ENCODE results near the gene CNTN5. TPM values are rescaled to one million over a fixed set of nuclear protein-coding genes. Genes with fewer than 3 reads are reported as not detected.

The CNTN5 gene
- total RNA-seq, 2 experiments from 2014 or later: not detected

DNA sequence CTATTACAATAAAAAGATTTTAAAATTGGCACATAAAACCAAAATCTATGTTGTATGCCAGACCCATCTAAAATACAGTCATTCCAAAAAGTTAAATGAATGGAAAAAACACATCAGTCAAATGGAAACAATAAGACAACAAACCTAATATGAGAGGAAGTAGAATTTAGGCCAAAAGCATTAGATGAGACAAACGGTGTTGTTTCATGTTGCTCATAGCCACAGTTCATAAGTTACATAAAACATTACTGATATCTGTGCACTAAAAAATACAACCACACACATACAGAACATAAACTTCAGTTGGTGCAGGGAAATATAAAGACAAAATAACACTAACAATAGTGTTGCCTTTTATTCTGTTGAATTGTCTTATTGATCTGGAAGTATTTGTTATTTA, 661.9 kb downstream of the CNTN5 start:
- H3K4me1 ChIP-seq (ENCODE audit: insufficient read depth, low read length): no peaks in the 10 kb centered on the region
- H3K9me3 ChIP-seq (ENCODE audit: control insufficient read depth in 1 of 2, insufficient read depth in 1 of 2, low read length in 2 of 2): no peaks in the 10 kb centered on the region
- no peak overlapping the region for H3K4me3 ChIP-seq (ENCODE audit: low read length)
- TF ChIP-seq, protein P1, sequence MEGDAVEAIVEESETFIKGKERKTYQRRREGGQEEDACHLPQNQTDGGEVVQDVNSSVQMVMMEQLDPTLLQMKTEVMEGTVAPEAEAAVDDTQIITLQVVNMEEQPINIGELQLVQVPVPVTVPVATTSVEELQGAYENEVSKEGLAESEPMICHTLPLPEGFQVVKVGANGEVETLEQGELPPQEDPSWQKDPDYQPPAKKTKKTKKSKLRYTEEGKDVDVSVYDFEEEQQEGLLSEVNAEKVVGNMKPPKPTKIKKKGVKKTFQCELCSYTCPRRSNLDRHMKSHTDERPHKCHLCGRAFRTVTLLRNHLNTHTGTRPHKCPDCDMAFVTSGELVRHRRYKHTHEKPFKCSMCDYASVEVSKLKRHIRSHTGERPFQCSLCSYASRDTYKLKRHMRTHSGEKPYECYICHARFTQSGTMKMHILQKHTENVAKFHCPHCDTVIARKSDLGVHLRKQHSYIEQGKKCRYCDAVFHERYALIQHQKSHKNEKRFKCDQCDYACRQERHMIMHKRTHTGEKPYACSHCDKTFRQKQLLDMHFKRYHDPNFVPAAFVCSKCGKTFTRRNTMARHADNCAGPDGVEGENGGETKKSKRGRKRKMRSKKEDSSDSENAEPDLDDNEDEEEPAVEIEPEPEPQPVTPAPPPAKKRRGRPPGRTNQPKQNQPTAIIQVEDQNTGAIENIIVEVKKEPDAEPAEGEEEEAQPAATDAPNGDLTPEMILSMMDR (IDR thresholded peaks at IDR 0.05): no peak
- no peaks in the 10 kb centered on the region for H3K27me3 ChIP-seq (ENCODE audit: control insufficient read depth in 1 of 2, insufficient read depth in 2 of 2, low read length in 2 of 2)
- H3K27ac ChIP-seq (ENCODE audit: low read depth in 1 of 2, low read length in 2 of 2): no peak overlapping the region
- DNase-seq: no peak
- Mint-ChIP-seq H3K9me3 (peaks cover 4% of the 10 kb centered on the region), H3K36me3 (ENCODE audit: low read depth) (no peaks in the 10 kb centered on the region), H3K4me1 (ENCODE audit: low read depth) (no peaks in the 10 kb centered on the region), H3K27me3 (no peaks in the 10 kb centered on the region), H3K27ac (no peak overlapping the region), H3K4me3 (no peak overlapping the region)
- CTCF ChIA-PET: no interaction called here
- ATAC-seq (ENCODE audit: poor library complexity): no peak
- POLR2A ChIA-PET: no interaction called here
- H3K36me3 ChIP-seq (ENCODE audit: insufficient read depth, low read length): no peaks in the 10 kb centered on the region
- intact Hi-C loops (cut with DNase I, micrococcal nuclease): no loop called here

DNA sequence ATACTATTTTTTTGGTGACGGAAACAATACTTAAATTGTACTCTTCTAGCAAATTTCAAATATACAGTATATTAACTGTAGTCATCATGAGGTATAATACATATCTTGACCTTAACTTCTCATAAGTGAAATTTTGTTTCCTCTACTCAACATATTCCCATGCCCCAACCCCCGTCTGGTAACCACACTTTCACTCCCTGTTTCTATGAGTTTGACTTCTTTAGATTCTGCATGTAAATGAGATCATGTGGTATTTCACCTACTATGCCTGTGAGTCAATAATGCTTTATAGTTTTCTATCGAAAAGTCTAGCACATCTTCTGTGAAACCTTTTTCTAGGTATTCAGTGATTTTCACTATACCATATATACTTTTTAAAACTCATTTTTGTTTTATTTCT, 663.2 kb downstream of the CNTN5 start:
- Mint-ChIP-seq H3K36me3 (ENCODE audit: low read depth) (no peaks in the 10 kb centered on the region), H3K27ac (no peak overlapping the region), H3K27me3 (no peaks in the 10 kb centered on the region), H3K4me3 (no peak overlapping the region), H3K9me3 (peaks cover 2% of the 10 kb centered on the region), H3K4me1 (ENCODE audit: low read depth) (no peaks in the 10 kb centered on the region)
- Histone ChIP-seq H3K36me3 (ENCODE audit: insufficient read depth, low read length) (no peaks in the 10 kb centered on the region), H3K27ac (ENCODE audit: low read depth in 1 of 2, low read length in 2 of 2) (no peak overlapping the region), H3K9me3 (ENCODE audit: control insufficient read depth in 1 of 2, insufficient read depth in 1 of 2, low read length in 2 of 2) (no peaks in the 10 kb centered on the region), H3K4me1 (ENCODE audit: insufficient read depth, low read length) (no peaks in the 10 kb centered on the region), H3K4me3 (ENCODE audit: low read length) (no peak overlapping the region), H3K27me3 (ENCODE audit: control insufficient read depth in 1 of 2, insufficient read depth in 2 of 2, low read length in 2 of 2) (no peaks in the 10 kb centered on the region)
- ChIA-PET POLR2A (no interaction called here), CTCF (no interaction called here)
- TF ChIP-seq, protein P1 (IDR thresholded peaks at IDR 0.05): no peak
- no peak for DNase-seq
- no peak for ATAC-seq (ENCODE audit: poor library complexity)
- intact Hi-C loops (cut with DNase I, micrococcal nuclease): no loop called here

DNA sequence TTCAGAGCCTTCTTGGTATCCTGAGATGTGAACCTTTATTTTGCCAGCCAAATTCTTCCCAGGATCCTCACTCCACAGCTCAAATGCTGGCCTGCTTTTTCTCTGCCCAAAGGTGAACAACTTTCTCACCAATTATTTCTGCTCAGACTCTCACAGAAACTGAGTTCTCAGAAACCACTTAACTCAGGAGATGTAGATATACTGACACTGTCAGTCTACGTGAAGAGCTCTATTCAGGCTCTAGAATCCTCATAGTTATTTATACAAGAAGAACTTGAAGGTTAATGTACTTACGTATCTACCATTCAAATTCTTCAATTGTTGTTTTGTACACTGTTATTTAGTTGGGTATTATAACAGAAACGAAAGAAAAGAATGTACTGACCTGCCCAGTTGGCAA, 666.1 kb downstream of the CNTN5 start:
- Histone ChIP-seq H3K27ac (ENCODE audit: low read depth in 1 of 2, low read length in 2 of 2) (no peak overlapping the region), H3K36me3 (ENCODE audit: insufficient read depth, low read length) (no peaks in the 10 kb centered on the region), H3K4me3 (ENCODE audit: low read length) (no peak overlapping the region), H3K4me1 (ENCODE audit: insufficient read depth, low read length) (no peaks in the 10 kb centered on the region), H3K27me3 (ENCODE audit: control insufficient read depth in 1 of 2, insufficient read depth in 2 of 2, low read length in 2 of 2) (no peaks in the 10 kb centered on the region), H3K9me3 (ENCODE audit: control insufficient read depth in 1 of 2, insufficient read depth in 1 of 2, low read length in 2 of 2) (no peaks in the 10 kb centered on the region)
- Mint-ChIP-seq H3K4me1 (ENCODE audit: low read depth) (no peaks in the 10 kb centered on the region), H3K36me3 (ENCODE audit: low read depth) (no peaks in the 10 kb centered on the region), H3K9me3 (peaks cover 12% of the 10 kb centered on the region), H3K27me3 (no peaks in the 10 kb centered on the region), H3K27ac (no peak overlapping the region), H3K4me3 (no peak overlapping the region)
- CTCF ChIA-PET: no interaction called here
- POLR2A ChIA-PET: interaction anchor here (0.6 kb wide), 1 partner anchor 1932 kb away, joined by 4 read pairs; no protein-coding TSS in a partner anchor
- intact Hi-C loops (cut with DNase I, micrococcal nuclease): no loop called here
- DNase-seq: no peak
- TF ChIP-seq, protein P1 (IDR thresholded peaks at IDR 0.05): no peak
- ATAC-seq (ENCODE audit: poor library complexity): no peak

All from CD4-positive, alpha-beta T cell (primary cell).